Measurements from ENCODE around the gene BCL11B. TPM values are rescaled to one million over a fixed set of nuclear protein-coding genes. Genes with fewer than 3 reads are reported as not detected.
A peak's percentile ranks its signal among the peaks of the same experiment; 100 is the strongest.
"Not testable (repeated sequence)": the region's sequence is repeated elsewhere in the genome, so short reads cannot be mapped to it uniquely, and the experiment has no call there.

The BCL11B gene
- total RNA-seq, 1 donor from 2014 or later: 1.3 TPM

DNA sequence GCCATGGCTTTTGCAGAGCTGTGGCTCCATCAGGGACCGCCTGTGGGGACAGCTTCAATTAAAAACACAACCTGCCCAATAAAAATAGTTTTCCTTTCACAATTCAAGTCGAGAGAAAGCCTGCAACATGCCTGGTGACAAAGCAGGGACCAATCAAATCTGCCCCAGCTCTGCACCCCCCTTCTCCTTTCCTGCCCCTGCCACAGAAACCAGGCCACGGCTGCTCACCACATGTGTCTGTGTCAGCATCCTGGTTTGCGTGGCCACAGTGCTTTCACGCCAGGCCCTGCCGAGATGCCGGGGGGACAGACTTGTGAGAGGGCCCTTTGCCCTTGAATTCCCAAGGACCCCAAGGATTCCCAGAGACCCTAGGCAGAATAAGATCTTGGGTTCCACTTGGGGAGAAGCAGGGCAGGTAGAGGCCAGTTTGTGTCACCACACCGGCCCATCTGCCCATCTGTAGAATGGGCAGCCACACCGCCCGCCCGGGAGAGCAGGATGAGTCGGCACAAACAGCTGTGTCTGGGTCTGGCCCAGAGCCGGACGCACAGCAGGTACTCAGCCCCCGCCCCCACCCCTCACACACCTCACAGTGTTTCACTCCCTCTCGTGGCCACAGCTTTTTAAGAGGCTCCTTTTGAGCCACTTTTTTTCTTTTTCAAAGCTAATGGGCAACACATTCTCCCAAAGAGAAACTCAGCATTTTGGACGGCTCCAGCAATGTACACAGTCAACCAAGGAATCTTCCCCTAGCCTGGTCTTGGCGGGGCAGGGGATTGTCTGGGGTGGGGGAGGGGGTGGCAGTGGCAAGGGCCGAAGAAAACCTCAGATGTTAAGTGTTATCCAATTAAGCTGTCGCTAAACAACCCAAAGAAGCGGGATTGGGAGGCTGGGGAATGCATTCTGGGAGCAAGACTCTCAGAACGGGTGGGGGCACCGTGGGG lies 41.5 kb downstream of the BCL11B start:
- H3K9ac ChIP-seq: no peak overlapping the region
- no peaks in the 10 kb centered on the region for H3K27me3 ChIP-seq
- H3K4me3 ChIP-seq: peak overlapping the region; percentile 49
- peak overlapping the region; percentile 68 for H3K4me3 Mint-ChIP-seq
- peaks cover 51% of the 10 kb centered on the region for H3K4me1 Mint-ChIP-seq
- no peaks in the 10 kb centered on the region for H3K79me2 ChIP-seq (ENCODE audit: low read depth)
- DNase-seq (ENCODE audit: low spot score): peak; percentile 64
- H3K4me2 ChIP-seq: peak overlapping the region; percentile 82
- no peaks in the 10 kb centered on the region for H3K36me3 ChIP-seq
- no peaks in the 10 kb centered on the region for H3K9me3 Mint-ChIP-seq
- H3K27me3 Mint-ChIP-seq (ENCODE audit: insufficient read depth, low read depth): peaks cover 11% of the 10 kb centered on the region
- no peak overlapping the region for H3K27ac ChIP-seq
- no peaks in the 10 kb centered on the region for H4K20me1 ChIP-seq (ENCODE audit: low read depth)
- no peak for TF ChIP-seq EZH2phosphoT487 (IDR thresholded peaks at IDR 0.05)
- TF ChIP-seq, protein P1, sequence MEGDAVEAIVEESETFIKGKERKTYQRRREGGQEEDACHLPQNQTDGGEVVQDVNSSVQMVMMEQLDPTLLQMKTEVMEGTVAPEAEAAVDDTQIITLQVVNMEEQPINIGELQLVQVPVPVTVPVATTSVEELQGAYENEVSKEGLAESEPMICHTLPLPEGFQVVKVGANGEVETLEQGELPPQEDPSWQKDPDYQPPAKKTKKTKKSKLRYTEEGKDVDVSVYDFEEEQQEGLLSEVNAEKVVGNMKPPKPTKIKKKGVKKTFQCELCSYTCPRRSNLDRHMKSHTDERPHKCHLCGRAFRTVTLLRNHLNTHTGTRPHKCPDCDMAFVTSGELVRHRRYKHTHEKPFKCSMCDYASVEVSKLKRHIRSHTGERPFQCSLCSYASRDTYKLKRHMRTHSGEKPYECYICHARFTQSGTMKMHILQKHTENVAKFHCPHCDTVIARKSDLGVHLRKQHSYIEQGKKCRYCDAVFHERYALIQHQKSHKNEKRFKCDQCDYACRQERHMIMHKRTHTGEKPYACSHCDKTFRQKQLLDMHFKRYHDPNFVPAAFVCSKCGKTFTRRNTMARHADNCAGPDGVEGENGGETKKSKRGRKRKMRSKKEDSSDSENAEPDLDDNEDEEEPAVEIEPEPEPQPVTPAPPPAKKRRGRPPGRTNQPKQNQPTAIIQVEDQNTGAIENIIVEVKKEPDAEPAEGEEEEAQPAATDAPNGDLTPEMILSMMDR (IDR thresholded peaks at IDR 0.05): peak; percentile 31
- no peak overlapping the region for H3K27ac Mint-ChIP-seq
- H3K9me3 ChIP-seq (ENCODE audit: low read depth): no peaks in the 10 kb centered on the region
- H3K36me3 Mint-ChIP-seq: peaks cover 3% of the 10 kb centered on the region
- H2AFZ ChIP-seq (replicated peaks): peak overlapping the region; percentile 44
- peaks cover 5% of the 10 kb centered on the region for H3F3A ChIP-seq (ENCODE audit: low read depth)
- peaks cover 18% of the 10 kb centered on the region for H3K4me1 ChIP-seq

DNA sequence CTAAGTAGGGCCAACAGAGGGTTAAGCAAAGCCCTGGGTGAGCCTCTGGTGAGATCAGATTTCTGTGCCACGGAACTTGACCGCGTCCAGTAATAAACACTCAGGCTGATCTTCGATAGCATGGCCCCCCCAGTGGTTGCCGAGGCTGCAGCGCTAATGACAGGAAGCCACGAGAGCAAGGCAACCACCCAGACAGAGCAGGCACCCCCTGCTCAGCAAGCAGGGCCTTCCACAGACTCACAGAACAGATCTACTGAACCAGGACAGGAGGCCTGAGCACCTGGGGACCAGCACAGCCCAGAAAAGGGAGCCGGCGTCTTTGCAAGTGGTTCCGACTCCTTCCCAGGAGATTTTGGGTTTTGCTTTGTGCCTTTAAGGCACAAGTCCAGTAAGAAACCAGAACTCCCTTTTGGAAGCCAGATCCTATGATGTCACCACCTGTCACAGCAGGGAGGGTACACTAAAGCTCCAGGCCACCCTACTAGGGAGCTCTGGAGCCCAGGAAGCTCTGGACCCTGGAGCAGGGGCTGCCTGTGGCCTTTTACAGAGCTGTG lies 42.3 kb downstream of the BCL11B start:
- H3K4me3 ChIP-seq: no peak overlapping the region
- Mint-ChIP-seq H3K9me3 (no peaks in the 10 kb centered on the region), H3K27me3 (ENCODE audit: insufficient read depth, low read depth) (peaks cover 11% of the 10 kb centered on the region), H3K27ac (no peak overlapping the region), H3K4me1 (peaks cover 48% of the 10 kb centered on the region), H3K36me3 (peaks cover 3% of the 10 kb centered on the region), H3K4me3 (no peak overlapping the region)
- no peaks in the 10 kb centered on the region for H3K36me3 ChIP-seq
- H3K79me2 ChIP-seq (ENCODE audit: low read depth): no peaks in the 10 kb centered on the region
- H3K9ac ChIP-seq: no peak overlapping the region
- no peak overlapping the region for H2AFZ ChIP-seq (replicated peaks)
- no peak for DNase-seq (ENCODE audit: low spot score)
- peaks cover 14% of the 10 kb centered on the region for H3K4me1 ChIP-seq
- no peaks in the 10 kb centered on the region for H3K9me3 ChIP-seq (ENCODE audit: low read depth)
- TF ChIP-seq EZH2 (IDR thresholded peaks at IDR 0.05) (no peak), EZH2phosphoT487 (IDR thresholded peaks at IDR 0.05) (no peak)
- TF ChIP-seq, protein P1 (IDR thresholded peaks at IDR 0.05): no peak
- H3K27me3 ChIP-seq: no peaks in the 10 kb centered on the region
- no peaks in the 10 kb centered on the region for H4K20me1 ChIP-seq (ENCODE audit: low read depth)
- no peak overlapping the region for H3K4me2 ChIP-seq
- H3K27ac ChIP-seq: no peak overlapping the region
- no peaks in the 10 kb centered on the region for H3F3A ChIP-seq (ENCODE audit: low read depth)

DNA sequence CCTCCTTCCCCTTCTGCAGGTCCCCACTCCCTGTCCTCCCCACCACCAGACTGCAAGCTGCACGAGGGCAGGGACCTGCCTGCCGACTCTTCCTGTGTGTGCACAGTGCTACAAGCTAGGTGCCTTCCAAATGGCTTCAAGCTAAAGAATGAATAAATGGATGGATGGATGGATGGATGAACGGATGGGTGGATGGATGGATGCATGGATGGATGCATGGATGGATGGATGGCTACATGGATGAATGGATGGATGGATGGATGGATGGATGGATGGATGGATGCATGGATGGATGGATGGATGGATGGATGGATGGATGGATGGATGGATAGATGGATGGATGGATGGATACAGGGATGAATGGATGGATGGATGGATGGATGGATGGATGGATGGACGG lies 43.2 kb downstream of the BCL11B start:
- H3K27me3 ChIP-seq; DNase-seq (ENCODE audit: low spot score); H3K9me3 ChIP-seq (ENCODE audit: low read depth); H3K79me2 ChIP-seq (ENCODE audit: low read depth); H4K20me1 ChIP-seq (ENCODE audit: low read depth); H3K9me3 Mint-ChIP-seq; H3K36me3 ChIP-seq; H3F3A ChIP-seq (ENCODE audit: low read depth); H3K4me3 ChIP-seq; H3K27ac ChIP-seq; H3K4me2 ChIP-seq; H2AFZ ChIP-seq (replicated peaks); H3K9ac ChIP-seq; H3K27ac Mint-ChIP-seq; H3K36me3 Mint-ChIP-seq: not testable (repeated sequence)
- Mint-ChIP-seq H3K27me3 (ENCODE audit: insufficient read depth, low read depth) (peaks cover 11% of the 10 kb centered on the region), H3K4me3 (peak overlapping the region; percentile 14), H3K4me1 (peaks cover 45% of the 10 kb centered on the region)
- H3K4me1 ChIP-seq: peaks cover 14% of the 10 kb centered on the region

DNA sequence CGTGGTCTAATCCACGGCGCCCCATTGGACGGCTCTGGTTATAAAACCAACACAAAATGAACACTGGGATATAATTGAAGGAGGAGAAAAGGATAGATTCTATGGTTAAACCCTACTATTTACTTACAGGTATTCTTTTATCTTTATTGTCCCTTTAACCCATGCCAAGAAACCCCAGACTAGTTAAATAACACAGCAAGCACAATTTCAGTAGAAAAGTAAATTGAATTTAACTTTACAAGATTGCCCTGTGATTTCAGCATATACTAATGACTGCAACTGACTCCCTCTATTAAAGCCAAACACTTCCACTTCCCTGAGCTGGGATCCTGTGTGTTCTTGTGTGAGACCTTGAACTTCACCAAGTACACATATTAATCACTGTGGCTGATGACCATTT lies 45.3 kb downstream of the BCL11B start:
- Histone ChIP-seq H2AFZ (replicated peaks) (no peak overlapping the region), H3K79me2 (ENCODE audit: low read depth) (no peaks in the 10 kb centered on the region), H3K4me2 (no peak overlapping the region), H3F3A (ENCODE audit: low read depth) (no peaks in the 10 kb centered on the region), H3K4me3 (no peak overlapping the region), H4K20me1 (ENCODE audit: low read depth) (no peaks in the 10 kb centered on the region), H3K9ac (no peak overlapping the region), H3K4me1 (peaks cover 14% of the 10 kb centered on the region), H3K36me3 (no peaks in the 10 kb centered on the region), H3K27me3 (no peaks in the 10 kb centered on the region), H3K27ac (no peak overlapping the region), H3K9me3 (ENCODE audit: low read depth) (no peaks in the 10 kb centered on the region)
- H3K27me3 Mint-ChIP-seq (ENCODE audit: insufficient read depth, low read depth): peaks cover 11% of the 10 kb centered on the region
- no peaks in the 10 kb centered on the region for H3K9me3 Mint-ChIP-seq
- peaks cover 3% of the 10 kb centered on the region for H3K36me3 Mint-ChIP-seq
- H3K4me1 Mint-ChIP-seq: peaks cover 40% of the 10 kb centered on the region
- H3K27ac Mint-ChIP-seq: no peak overlapping the region
- DNase-seq (ENCODE audit: low spot score): no peak
- TF ChIP-seq, protein P1 (IDR thresholded peaks at IDR 0.05): no peak
- TF ChIP-seq EZH2phosphoT487 (IDR thresholded peaks at IDR 0.05): no peak
- TF ChIP-seq EZH2 (IDR thresholded peaks at IDR 0.05): no peak
- H3K4me3 Mint-ChIP-seq: no peak overlapping the region

All from neural progenitor cell (in vitro differentiated cells).